ENCODE data around the gene LGALS7. TPM values are rescaled to one million over a fixed set of nuclear protein-coding genes. Genes with fewer than 3 reads are reported as not detected.

The LGALS7 gene
- total RNA-seq, 1 donor from 2014 or later = not detected

GRCh38 chr19:38737921-38738737, 35.2 kb downstream of the LGALS7 start:
- DNase-seq = no peak

- DNase-seq = no peak
Measured at GRCh38 chr19:38737281-38737865, 35.9 kb downstream of the LGALS7 start.

- DNase-seq = no peak
Measured at GRCh38 chr19:38736413-38737280, 36.7 kb downstream of the LGALS7 start.

GRCh38 chr19:38736036-38736412, 37.3 kb downstream of the LGALS7 start:
- DNase-seq = peak; percentile 52

GRCh38 chr19:38735257-38735686, 38.0 kb downstream of the LGALS7 start:
- no peak for DNase-seq

- DNase-seq = peak; percentile 35
Measured at GRCh38 chr19:38734426-38735256, 38.7 kb downstream of the LGALS7 start.

- DNase-seq = no peak
Measured at GRCh38 chr19:38734176-38734425, 39.2 kb downstream of the LGALS7 start.

GRCh38 chr19:38733493-38734175, 39.7 kb downstream of the LGALS7 start:
- DNase-seq = peak; percentile 32

- DNase-seq = no peak
Measured at GRCh38 chr19:38733241-38733492, 40.1 kb downstream of the LGALS7 start.

GRCh38 chr19:38731654-38732301, 41.5 kb downstream of the LGALS7 start:
- peak; percentile 5 for DNase-seq

GRCh38 chr19:38730731-38731589, 42.4 kb downstream of the LGALS7 start:
- no peak for DNase-seq

GRCh38 chr19:38730470-38730730, 42.9 kb downstream of the LGALS7 start:
- no peak for DNase-seq

GRCh38 chr19:38729653-38730469, 43.5 kb downstream of the LGALS7 start:
- peak; percentile 75 for DNase-seq

GRCh38 chr19:38728752-38729541, 44.4 kb downstream of the LGALS7 start:
- DNase-seq = no peak

- DNase-seq = no peak
Measured at GRCh38 chr19:38727868-38728660, 45.3 kb downstream of the LGALS7 start.

- no peak for DNase-seq
Measured at GRCh38 chr19:38727306-38727867, 45.9 kb downstream of the LGALS7 start.

GRCh38 chr19:38726761-38727301, 46.5 kb downstream of the LGALS7 start:
- no peak for DNase-seq

- DNase-seq = no peak
Measured at GRCh38 chr19:38726284-38726673, 47.0 kb downstream of the LGALS7 start.
